ENCODE results near the gene ANKS1A. TPM values are rescaled to one million over a fixed set of nuclear protein-coding genes. Genes with fewer than 3 reads are reported as not detected.
"Not testable (repeated sequence)": the region's sequence is repeated elsewhere in the genome, so short reads cannot be mapped to it uniquely, and the experiment has no call there.

ANKS1A gene, protein sequence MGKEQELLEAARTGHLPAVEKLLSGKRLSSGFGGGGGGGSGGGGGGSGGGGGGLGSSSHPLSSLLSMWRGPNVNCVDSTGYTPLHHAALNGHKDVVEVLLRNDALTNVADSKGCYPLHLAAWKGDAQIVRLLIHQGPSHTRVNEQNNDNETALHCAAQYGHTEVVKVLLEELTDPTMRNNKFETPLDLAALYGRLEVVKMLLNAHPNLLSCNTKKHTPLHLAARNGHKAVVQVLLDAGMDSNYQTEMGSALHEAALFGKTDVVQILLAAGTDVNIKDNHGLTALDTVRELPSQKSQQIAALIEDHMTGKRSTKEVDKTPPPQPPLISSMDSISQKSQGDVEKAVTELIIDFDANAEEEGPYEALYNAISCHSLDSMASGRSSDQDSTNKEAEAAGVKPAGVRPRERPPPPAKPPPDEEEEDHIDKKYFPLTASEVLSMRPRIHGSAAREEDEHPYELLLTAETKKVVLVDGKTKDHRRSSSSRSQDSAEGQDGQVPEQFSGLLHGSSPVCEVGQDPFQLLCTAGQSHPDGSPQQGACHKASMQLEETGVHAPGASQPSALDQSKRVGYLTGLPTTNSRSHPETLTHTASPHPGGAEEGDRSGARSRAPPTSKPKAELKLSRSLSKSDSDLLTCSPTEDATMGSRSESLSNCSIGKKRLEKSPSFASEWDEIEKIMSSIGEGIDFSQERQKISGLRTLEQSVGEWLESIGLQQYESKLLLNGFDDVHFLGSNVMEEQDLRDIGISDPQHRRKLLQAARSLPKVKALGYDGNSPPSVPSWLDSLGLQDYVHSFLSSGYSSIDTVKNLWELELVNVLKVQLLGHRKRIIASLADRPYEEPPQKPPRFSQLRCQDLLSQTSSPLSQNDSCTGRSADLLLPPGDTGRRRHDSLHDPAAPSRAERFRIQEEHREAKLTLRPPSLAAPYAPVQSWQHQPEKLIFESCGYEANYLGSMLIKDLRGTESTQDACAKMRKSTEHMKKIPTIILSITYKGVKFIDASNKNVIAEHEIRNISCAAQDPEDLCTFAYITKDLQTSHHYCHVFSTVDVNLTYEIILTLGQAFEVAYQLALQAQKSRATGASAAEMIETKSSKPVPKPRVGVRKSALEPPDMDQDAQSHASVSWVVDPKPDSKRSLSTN
- 11.1 TPM for polyA plus RNA-seq (2013, experiment 1 of 2; ENCODE audit: insufficient read length)
- 10.6 TPM for polyA plus RNA-seq (2013, experiment 2 of 2; ENCODE audit: insufficient read length)

DNA sequence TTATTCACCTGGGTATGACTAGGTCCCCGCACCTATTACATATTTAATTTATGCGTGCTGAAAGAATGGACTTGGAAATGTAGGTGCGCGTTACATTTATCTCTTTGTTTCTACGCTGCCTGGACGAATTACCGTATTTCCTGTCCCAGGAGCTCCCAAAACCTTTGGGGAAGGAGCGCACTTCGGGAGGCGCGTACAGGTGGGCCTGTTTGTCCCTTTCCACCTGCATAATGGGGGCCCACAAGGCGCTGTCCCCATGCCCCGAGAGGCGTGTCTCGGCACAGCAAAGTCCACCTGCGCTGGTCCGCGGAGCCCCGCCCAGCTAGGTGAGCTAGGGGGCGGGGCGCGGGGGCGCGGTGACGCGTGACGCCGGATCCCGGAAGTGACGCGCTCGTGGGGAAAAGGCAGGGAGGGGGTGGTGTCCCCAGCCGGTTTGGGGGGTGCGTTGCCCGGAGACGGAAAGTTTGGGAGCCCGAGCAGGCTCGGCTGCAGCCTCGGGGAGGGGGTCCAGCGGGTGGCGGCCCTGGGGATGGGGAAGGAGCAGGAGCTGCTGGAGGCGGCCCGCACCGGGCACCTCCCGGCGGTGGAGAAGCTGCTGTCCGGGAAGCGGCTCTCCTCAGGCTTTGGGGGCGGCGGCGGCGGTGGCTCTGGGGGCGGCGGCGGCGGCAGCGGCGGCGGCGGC lies at the start of gene ANKS1A:
Gene ANKS1A (plus strand): TSS at position 382 of the 682 bp plus-strand sequence. CDS start 148 bp downstream, at position 530.
- DNase-seq = peak; percentile 48

DNA sequence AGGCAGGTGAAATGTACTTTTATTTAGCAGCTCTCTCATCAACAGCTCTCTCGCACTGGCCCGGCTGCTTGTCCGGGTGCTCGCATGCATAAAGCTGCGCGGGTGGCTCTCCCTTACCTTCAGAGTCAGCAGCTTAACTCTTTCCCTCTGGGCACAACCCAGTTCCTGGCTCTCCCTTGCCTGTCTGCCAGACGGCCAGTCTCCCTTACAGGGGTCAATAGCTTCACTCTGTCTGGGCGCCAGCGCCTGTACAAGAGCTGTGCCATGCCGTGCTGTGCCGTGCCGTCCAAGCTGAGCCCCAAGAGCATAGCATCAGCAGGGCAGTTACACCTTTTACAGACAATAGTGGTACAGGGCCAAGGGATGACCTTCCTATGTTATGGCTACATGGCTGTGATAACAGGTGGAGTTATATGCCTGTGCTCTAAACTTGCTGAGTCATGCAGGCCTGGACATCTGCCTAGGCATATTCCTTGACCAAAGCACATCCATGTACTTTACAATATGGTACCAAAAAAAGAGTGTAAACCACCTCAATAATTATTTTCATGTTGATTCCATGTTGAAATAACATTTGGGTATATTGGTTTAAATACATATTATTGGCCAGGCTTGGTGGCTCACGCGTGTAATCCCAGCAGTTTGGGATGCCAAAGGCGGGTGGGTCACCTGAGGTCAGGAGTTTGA lies 49.2 kb upstream of the ANKS1A start:
- no peak for DNase-seq

DNA sequence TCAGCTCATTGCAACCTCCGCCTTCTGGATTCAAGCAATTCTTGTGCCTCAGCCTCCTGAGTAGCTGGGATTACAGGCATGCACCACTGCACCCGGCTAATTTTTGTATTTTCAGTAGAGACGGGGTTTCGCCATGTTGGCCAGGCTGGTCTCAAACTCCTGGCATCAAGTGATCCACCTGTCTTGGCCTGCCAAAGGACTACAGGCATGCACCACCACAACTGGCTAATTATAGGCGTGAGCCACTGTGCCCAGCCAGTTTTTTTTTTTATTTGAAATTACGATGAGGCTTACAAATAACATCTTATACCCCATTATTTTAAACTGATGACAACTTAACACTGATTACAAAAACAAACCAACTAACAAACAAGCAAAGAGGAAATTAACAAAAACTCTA lies 40.0 kb upstream of the ANKS1A start:
- not testable (repeated sequence) for DNase-seq

DNA sequence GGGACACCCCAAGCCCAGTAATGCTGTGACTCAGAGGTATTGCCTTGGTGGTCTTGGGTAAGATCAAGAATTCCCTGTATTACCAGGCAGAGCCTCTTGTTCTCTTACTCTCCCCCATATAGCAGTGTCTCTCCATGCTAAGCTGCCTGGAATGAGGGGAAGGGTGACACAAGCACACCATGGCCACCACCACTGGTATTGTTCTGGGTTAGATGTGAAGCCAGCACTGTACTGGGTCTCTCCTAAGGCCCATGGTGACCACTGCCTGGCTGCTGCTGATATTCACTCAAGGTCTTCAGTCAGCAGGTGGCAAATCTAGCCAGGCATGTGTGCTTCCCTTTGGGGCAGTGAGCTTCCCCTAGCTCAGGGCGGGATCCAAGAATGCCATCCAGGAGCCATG lies 37.7 kb upstream of the ANKS1A start:
- no peak for DNase-seq

DNA sequence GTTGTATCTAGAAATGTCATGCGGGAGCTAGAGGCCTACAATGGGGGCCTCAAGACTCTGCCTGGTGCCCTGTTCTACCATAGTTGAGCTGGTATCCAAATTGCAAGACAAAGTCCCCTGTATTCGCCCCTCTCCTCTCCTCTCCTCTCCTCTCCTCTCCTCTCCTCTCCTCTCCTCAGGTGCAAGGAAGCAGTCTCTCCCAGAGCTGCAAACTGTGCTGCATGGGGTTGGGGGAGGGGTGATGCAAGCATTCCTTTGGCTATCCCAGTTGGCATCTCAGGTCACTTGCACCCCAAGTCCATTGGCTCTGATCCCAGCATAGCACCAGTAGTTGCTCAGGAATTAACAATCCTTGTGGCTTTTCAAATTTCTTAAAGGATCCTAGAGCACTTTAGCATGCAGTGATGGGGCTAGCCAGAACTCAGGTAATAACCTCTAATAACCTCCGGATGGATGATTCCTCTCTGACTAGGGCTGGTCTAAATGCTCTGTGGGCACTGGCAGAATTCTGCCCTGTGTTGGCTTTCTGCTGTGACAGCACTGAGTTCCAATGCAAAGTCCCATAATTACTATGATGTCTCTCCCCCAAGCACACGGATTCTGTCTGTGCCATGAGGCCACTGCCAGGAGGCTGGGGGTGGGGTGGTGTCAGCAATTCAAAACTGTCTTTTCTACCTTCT lies 36.5 kb upstream of the ANKS1A start:
- no peak for DNase-seq

DNA sequence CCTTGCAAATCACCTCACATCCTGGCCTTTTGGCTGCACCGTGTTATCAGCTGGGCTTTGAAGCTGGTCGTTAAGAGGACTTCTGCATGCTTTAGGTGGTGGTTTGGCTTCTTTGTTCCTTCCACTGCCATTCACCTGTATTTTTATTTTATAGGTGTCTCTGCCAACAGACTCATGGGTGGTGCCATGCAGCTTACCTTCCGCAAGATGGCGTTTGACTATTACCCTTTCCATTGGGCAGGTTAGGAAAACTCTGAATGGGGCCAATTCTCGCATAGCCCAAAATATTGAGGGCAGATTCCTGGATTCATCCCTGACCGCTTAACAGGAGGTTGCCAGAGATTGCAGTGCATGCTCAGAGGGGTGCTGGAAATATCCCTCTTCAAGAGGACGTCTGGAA lies 33.6 kb upstream of the ANKS1A start:
- no peak for DNase-seq

DNA sequence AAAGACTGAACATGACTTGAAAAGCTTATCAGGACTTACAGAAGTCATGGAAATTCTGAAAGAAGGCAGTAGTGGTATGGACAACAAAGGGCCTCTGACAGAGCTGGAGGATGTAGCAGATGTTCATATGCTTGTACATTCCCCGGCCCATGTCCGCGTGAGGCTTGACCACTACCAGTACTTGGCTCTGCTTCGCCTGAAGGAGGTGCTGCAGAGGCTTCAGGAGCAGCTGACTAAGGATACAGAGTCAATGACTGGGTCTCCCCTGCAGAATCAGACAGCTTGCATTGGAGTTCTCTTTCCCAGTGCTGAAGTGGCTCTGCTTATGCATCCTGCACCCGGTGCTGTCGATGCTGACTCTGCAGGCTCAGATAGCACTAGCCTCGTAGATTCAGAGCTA lies 30.4 kb upstream of the ANKS1A start:
- no peak for DNase-seq

DNA sequence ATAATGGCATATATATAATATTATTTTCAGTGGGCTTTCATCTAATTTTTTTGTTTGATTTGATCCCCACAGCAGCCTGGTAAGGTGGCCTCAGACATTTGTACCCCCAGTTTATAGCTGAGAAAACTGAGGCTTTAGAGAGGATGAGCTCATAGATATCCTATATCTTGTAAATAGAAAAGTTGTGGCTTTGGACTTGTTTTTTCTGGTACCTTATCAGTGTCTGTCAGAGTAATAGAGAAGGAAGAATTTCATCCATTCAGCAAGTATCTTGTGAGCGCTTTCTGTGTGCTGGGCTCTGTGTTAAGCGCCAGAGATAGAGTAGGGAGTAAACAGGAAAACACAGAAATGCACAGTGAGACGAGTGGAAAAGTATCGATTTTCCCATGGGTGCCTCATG lies 29.1 kb upstream of the ANKS1A start:
- DNase-seq = no peak

DNA sequence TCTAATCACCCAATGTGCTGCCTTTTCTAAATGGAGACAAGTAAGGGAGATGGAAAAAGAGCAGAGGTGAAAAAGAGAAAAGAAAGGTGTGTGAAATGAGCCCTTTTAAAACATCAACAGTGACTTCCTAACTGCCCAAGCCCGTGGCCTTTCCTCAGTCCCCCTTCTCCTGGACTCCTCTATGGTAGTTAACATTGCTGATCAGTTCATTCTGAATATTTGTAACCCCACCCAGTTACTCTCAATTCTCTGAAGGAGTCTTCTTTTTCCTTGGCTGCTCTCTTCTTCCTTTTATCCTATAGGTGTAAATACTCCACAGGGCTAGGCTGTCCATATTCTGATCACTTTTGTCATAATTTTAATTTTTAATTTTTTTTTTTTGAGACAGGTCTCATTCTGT lies 28.3 kb upstream of the ANKS1A start:
- DNase-seq = no peak

DNA sequence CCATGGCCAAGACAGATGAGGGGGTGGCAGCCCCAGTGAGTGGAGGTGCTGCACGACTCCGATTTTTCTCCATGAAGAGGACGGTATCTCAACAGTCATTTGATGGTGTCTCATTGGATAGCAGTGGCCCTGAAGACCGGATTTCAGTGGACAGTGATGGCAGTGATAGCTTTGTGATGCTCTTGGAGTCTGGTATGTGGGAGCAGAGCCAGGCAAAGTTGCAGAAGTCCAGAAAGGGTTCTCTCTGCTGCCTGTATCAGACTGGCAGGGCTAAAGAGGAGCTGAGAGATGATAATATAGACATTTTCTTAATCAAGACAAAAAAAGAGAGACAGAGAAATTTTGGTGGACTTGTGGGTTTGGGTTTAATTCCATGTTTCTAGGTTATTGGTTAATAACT lies 25.0 kb upstream of the ANKS1A start:
- DNase-seq = no peak

DNA sequence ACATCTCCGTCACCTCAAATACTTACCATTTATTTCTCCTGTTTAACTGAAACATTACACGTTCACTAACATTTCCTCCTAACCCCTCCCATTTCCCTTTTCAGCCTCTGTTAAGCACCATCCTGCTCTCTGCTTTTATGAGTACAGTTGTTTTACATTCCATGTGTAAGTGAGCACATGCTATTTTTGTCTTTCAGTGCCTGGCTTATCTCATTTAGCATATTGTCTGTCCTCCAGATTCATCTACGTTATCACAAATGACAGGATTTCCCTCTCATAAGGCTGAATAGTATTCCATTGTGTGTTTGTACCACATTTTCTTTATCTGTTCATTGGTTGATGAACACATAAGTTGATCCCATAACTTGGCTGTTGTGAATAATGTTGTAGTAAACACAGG lies 23.9 kb upstream of the ANKS1A start:
- no peak for DNase-seq

DNA sequence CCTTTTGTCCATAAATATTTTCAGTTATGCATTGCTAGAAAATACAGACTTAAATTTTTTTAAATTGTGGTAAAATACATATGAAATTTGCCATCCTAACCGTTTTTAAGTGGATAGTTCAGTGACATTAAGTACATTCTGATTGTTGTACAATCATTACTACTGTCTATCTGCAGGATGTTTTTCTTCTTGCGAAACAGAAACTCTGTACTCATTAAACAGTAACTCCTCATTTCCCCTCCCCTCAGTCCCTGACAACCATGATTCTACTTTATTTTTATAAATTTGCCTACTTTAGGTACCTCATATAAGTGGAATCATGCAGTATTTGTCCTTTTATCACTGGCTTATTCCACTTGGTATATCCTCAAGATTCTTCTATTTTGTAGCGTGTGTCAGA lies 22.5 kb upstream of the ANKS1A start:
- DNase-seq = no peak

DNA sequence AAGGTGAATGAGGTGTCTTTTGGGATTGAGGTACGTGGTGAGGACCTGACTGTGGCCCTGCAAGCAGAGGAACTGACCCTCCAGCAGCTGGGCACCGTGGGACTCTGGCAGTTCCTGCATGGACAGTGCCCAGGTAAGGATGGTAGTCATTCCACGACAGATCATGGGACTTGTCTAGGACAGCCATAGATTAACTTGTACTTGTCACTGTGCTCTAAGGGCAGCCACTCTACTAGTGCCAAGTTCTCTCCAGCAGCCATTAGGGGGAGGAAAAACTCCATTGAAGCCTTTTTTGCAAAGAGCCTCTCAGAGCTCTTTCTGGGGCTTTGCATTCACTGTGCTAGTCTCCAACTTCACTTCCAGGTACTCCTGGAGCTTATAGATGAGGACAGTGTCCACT lies 21.6 kb upstream of the ANKS1A start:
- DNase-seq = no peak

DNA sequence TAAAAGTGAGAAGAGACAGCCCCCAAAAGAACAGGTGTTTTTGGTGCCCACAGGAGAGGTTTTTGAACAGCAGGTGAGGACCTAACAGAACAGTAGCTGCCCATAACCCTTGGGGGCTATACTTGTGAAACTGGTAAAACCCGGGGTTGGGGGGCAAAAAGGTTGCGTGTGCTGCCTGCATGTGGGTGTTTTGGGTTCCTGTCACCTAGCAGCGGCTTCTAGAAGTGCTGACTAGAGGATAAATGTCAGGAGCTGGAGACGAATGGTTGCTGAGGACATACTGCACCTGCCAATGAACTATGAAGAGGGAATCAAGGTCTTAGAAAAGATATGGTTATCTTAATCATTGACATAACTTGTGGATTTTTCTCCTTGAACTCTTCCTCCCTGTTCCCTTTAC lies 17.2 kb upstream of the ANKS1A start:
- no peak for DNase-seq

DNA sequence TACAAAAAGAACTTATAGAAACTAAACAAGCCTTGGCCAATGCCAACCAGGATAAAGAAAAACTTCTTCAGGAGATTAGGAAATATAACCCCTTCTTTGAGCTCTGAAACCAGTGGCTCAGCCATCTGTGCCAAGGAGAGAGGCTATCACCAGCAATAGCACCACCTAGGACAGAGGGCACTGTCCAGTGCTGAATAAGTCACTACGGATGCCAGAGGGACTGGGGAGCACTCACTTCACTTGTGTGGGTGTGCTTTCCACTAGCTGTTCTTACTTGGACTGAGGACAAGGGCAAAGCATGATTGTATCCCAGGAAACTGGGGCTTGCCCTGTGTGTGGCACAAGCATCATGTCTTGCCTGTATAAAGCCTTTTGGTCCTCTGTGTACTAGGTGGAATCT lies 16.7 kb upstream of the ANKS1A start:
- DNase-seq = no peak

DNA sequence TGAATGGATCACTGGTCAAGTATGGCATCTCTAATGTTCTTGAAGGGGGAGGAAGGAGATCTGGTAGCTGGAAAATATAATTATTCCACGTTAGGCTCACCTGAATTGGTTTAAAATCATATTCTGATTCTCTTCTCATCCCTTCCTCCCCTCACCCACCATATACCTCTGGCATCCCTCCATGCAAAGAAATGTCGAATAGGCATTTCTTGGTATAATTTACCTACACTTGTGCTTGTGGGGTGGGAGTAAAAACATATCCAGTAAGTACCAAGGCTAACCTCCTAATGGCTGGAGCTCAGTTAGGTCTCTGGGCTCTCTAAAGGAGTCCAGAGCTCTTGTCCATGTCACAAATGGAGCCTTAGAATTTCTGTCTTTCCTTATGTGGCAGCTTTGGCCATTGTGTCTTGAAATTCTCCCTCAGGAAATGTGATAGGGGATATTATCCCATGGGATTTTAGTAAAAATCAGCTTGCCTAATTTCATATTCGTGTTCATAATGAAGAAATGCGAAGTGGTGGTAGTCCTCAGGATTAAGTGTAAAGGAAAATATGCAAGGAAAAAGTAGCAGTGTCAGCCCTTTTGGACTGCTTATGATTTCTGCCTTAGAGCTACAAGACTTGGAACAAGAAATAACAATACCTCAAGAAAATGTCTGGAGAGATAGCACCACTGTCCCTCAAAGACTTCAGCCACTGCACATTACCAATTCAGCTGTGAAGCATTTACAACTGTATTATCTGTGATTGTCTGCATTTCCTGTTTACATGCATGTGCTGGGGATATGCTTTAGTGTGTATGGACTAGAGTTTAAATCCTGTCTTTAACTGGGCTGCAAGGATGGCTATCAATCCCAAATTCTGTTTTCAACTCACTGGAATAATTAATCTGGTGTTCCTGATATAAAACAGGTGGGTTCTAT lies 13.5 kb upstream of the ANKS1A start:
- no peak for DNase-seq

DNA sequence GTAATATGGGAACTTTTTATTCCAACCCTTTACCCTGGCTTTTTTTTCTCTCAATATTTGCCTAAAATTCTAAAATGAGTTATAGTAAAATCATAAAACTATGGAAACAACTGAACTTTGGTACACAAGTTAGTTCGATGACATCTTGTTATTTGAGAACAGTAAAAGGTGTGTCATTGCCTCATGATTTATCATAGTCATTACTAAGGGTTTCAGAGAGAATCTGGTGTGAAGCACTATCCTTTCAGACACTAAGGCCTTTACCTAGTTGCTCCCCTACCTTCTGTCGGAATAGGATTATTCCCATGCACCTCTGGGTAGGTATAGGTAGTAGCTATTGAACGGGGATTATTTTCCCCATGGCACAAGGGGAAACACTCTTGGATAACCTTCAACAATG lies 12.6 kb upstream of the ANKS1A start:
- DNase-seq = no peak

DNA sequence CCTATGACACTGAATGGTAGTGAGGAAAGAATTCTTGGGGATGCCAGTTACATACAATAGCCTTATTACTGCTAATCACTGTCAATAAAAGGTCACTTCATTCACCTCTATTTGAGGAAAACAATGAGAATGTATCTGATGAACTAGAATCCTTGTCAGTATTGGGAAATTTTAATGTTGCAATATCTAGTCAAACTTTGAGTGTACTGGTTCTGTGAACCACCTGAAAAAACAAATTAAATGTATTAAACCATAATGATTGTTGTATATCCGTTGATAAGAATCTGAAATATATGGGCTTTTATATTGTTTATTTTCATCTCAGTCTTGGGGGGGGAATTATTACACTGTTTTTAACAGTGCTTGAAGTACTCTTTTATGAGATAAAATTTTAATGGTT lies 11.8 kb upstream of the ANKS1A start:
- DNase-seq = no peak

DNA sequence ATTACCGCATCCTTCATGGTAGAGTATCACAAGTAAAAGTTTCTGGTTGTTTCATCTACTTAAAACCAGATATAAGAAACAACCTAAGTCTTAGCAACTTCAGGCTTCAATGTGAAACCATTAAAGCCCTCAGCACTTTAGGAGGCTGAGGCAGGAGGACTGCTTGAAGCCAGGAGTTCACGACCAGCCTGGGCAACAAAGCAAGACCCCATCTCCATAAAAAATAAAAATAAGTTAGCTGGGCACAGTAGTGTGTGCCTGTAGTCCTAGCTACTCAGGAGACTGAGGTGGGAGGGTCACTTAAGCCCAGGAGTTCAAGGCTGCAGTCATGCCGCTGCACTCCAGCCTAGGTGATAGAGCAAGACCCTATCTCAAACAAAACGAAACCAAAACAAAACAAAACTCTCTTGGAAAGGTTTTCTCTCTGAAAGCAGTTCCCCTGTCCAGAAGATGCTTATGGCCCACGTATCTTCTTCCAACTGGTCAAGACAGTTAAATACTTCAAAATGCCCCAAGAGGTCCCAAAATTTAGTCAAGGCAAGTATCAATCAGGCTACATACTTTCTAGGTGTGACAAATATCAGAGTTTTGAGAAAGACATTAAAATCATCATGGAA lies 11.1 kb upstream of the ANKS1A start:
- no peak for DNase-seq

DNA sequence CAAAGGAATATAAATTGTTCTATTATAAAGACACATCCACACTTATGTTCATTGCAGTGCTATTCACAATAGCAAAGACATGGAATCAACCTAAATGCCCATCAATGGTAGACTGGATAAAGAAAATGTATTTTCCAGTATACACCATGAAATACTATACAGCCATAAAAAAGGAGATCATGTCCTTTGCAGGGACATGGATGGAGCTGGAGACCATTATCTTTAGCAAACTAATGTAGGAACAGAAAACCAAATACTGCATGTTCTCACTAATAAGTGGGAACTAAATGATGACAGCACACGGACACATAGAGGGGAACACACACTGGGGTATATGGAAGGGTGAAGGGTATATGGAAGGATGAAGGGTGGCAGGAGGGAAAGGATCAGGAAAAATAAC lies 5.0 kb upstream of the ANKS1A start:
- DNase-seq = not testable (repeated sequence)

Measured in fibroblast of skin of abdomen (primary cell).